ENCODE measurements around the gene SNRNP40. TPM values are rescaled to one million over a fixed set of nuclear protein-coding genes. Genes with fewer than 3 reads are reported as not detected.

The SNRNP40 gene
- total RNA-seq, 4 donors from 2014 or later: 36.3 to 45.7 (median 40.6) TPM

GRCh38 chr1:31230378-31230777 is 66.2 kb downstream of the SNRNP40 start:
- H3K27me3 ChIP-seq: peaks cover 0 to 22% (median 3%) of the 10 kb centered on the region in 4 donors
- 67% methylated on average over 3 of the region's 3 CpGs for WGBS
- H3K27ac ChIP-seq (replicated peaks in 1 of 4): no peak overlapping the region
- no peak for TF ChIP-seq EP300 (IDR thresholded peaks at IDR 0.05)
- TF ChIP-seq, protein P1, sequence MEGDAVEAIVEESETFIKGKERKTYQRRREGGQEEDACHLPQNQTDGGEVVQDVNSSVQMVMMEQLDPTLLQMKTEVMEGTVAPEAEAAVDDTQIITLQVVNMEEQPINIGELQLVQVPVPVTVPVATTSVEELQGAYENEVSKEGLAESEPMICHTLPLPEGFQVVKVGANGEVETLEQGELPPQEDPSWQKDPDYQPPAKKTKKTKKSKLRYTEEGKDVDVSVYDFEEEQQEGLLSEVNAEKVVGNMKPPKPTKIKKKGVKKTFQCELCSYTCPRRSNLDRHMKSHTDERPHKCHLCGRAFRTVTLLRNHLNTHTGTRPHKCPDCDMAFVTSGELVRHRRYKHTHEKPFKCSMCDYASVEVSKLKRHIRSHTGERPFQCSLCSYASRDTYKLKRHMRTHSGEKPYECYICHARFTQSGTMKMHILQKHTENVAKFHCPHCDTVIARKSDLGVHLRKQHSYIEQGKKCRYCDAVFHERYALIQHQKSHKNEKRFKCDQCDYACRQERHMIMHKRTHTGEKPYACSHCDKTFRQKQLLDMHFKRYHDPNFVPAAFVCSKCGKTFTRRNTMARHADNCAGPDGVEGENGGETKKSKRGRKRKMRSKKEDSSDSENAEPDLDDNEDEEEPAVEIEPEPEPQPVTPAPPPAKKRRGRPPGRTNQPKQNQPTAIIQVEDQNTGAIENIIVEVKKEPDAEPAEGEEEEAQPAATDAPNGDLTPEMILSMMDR (IDR thresholded peaks at IDR 0.05): no peak
- no peak for TF ChIP-seq POLR2AphosphoS5 (IDR thresholded peaks at IDR 0.05)
- TF ChIP-seq POLR2A (IDR thresholded peaks at IDR 0.05; ENCODE audit: low read depth): no peak
- H3K4me1 ChIP-seq: no peaks in the 10 kb centered on the region
- H3K9me3 ChIP-seq: no peaks in the 10 kb centered on the region
- H3K4me3 ChIP-seq: no peak overlapping the region
- DNase-seq (ENCODE audit: extremely low spot score): no peak
- intact Hi-C loops (cut with DNase I): no loop called here
- H3K36me3 ChIP-seq: no peaks in the 10 kb centered on the region

GRCh38 chr1:31228986-31229385 is 67.6 kb downstream of the SNRNP40 start:
- H3K27ac ChIP-seq (replicated peaks in 1 of 4): no peak overlapping the region
- no peaks in the 10 kb centered on the region for H3K4me1 ChIP-seq
- H3K36me3 ChIP-seq: no peaks in the 10 kb centered on the region
- no peaks in the 10 kb centered on the region for H3K9me3 ChIP-seq
- TF ChIP-seq EP300 (IDR thresholded peaks at IDR 0.05) (no peak), POLR2A (IDR thresholded peaks at IDR 0.05; ENCODE audit: low read depth) (no peak), POLR2AphosphoS5 (IDR thresholded peaks at IDR 0.05) (no peak)
- TF ChIP-seq, protein P1 (IDR thresholded peaks at IDR 0.05): no peak
- no peak for DNase-seq (ENCODE audit: extremely low spot score)
- H3K27me3 ChIP-seq: peaks cover 0 to 18% (median 0%) of the 10 kb centered on the region in 4 donors
- intact Hi-C loops (cut with DNase I): no loop called here
- H3K4me3 ChIP-seq: no peak overlapping the region

- intact Hi-C loops (cut with DNase I): no loop called here
- 84% methylated on average over 5 of the region's 5 CpGs for WGBS
- Histone ChIP-seq H3K36me3 (no peaks in the 10 kb centered on the region), H3K27ac (replicated peaks in 1 of 4) (no peak overlapping the region), H3K4me3 (no peak overlapping the region), H3K4me1 (no peaks in the 10 kb centered on the region), H3K27me3 (peaks cover 0 to 18% (median 0%) of the 10 kb centered on the region in 4 donors), H3K9me3 (no peaks in the 10 kb centered on the region)
- no peak for TF ChIP-seq POLR2AphosphoS5 (IDR thresholded peaks at IDR 0.05)
- no peak for DNase-seq (ENCODE audit: extremely low spot score)
Observed at GRCh38 chr1:31227891-31228568, 68.6 kb downstream of the SNRNP40 start.

GRCh38 chr1:31224068-31224467 is 72.5 kb downstream of the SNRNP40 start:
- intact Hi-C loops (cut with DNase I): no loop called here
- TF ChIP-seq EP300 (IDR thresholded peaks at IDR 0.05): no peak
- TF ChIP-seq, protein P1 (IDR thresholded peaks at IDR 0.05): no peak
- TF ChIP-seq POLR2A (IDR thresholded peaks at IDR 0.05; ENCODE audit: low read depth): no peak
- TF ChIP-seq POLR2AphosphoS5 (IDR thresholded peaks at IDR 0.05): no peak

DNA sequence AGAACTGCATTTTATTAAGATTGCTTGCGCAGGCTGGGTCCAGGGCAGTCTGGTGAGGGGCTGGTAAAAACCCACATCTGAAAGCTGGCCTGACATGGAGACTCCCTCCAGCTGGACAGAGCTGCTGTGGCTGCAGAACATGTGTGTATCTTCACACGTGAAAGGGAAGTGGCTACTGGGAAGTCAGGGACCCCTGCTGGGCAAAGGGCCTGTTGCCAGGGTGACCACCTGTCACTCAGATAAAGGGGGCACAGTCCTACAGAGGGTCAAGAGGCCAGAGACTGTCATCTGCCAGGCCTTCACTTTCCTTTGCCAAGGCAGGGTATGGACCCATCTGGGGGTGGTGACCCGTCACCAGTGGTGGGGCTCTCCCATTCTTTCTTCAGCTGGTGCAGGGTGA is 74.4 kb downstream of the SNRNP40 start:
- Histone ChIP-seq H3K9me3 (no peaks in the 10 kb centered on the region), H3K27ac (replicated peaks in 1 of 4) (no peak overlapping the region), H3K4me1 (no peaks in the 10 kb centered on the region), H3K27me3 (peaks cover 0 to 21% (median 0%) of the 10 kb centered on the region in 4 donors), H3K36me3 (no peaks in the 10 kb centered on the region), H3K4me3 (no peak overlapping the region)
- TF ChIP-seq POLR2AphosphoS5 (IDR thresholded peaks at IDR 0.05) (no peak), POLR2A (IDR thresholded peaks at IDR 0.05; ENCODE audit: low read depth) (no peak), EP300 (IDR thresholded peaks at IDR 0.05) (no peak)
- TF ChIP-seq, protein P1 (IDR thresholded peaks at IDR 0.05): no peak
- intact Hi-C loops (cut with DNase I): no loop called here
- WGBS: 77% methylated on average over 3 of the region's 3 CpGs
- no peak for DNase-seq (ENCODE audit: extremely low spot score)

More at GRCh38 chr1:31224068-31224467, 72.5 kb downstream of the SNRNP40 start:
- Histone ChIP-seq H3K4me1 (no peaks in the 10 kb centered on the region), H3K27ac (replicated peaks in 1 of 4) (no peak overlapping the region), H3K9me3 (no peaks in the 10 kb centered on the region), H3K27me3 (peaks cover 0 to 21% (median 0%) of the 10 kb centered on the region in 4 donors), H3K4me3 (no peak overlapping the region), H3K36me3 (no peaks in the 10 kb centered on the region)
- DNase-seq (ENCODE audit: extremely low spot score): no peak
- WGBS: 52% methylated on average over 8 of the region's 9 CpGs
